ENCODE results near the gene RERE. TPM values are rescaled to one million over a fixed set of nuclear protein-coding genes. Genes with fewer than 3 reads are reported as not detected.
"Not testable (repeated sequence)": the region's sequence is repeated elsewhere in the genome, so short reads cannot be mapped to it uniquely, and the experiment has no call there.

Gene RERE
- total RNA-seq, 1 donor from 2014 or later = 252 TPM

DNA sequence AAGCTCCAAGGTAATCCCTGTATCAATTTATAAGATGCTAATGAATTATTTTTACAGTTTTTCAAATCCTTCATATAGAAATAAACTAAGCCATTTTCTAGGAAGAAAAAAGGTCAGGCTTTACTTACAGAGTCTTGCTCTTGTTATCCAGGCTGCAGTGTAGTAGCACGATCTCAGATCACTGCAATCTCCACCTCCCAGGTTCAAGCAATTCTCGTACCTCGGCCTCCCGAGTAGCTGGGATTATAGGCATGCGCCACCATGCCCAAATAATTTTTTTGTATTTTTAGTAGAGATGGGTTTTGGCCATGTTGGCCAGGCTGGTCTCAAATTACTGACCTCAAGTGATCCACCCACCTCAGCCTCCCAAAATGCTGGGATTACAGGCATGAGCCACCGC lies 27.0 kb downstream of the RERE start:
- Mint-ChIP-seq H3K27ac (ENCODE audit: unreplicated experiment) (no peak overlapping the region), H3K4me1 (ENCODE audit: low read depth, unreplicated experiment) (peaks cover 25% of the 10 kb centered on the region), H3K27me3 (ENCODE audit: unreplicated experiment) (peaks cover 3% of the 10 kb centered on the region), H3K9me3 (ENCODE audit: unreplicated experiment) (peaks cover 5% of the 10 kb centered on the region), H3K36me3 (ENCODE audit: unreplicated experiment) (no peaks in the 10 kb centered on the region), H3K4me3 (ENCODE audit: unreplicated experiment) (no peak overlapping the region)
- DNase-seq = no peak
- TF ChIP-seq, protein P1, sequence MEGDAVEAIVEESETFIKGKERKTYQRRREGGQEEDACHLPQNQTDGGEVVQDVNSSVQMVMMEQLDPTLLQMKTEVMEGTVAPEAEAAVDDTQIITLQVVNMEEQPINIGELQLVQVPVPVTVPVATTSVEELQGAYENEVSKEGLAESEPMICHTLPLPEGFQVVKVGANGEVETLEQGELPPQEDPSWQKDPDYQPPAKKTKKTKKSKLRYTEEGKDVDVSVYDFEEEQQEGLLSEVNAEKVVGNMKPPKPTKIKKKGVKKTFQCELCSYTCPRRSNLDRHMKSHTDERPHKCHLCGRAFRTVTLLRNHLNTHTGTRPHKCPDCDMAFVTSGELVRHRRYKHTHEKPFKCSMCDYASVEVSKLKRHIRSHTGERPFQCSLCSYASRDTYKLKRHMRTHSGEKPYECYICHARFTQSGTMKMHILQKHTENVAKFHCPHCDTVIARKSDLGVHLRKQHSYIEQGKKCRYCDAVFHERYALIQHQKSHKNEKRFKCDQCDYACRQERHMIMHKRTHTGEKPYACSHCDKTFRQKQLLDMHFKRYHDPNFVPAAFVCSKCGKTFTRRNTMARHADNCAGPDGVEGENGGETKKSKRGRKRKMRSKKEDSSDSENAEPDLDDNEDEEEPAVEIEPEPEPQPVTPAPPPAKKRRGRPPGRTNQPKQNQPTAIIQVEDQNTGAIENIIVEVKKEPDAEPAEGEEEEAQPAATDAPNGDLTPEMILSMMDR (IDR thresholded peaks at IDR 0.05; ENCODE audit: partially characterized antibody, unreplicated experiment) = no peak

DNA sequence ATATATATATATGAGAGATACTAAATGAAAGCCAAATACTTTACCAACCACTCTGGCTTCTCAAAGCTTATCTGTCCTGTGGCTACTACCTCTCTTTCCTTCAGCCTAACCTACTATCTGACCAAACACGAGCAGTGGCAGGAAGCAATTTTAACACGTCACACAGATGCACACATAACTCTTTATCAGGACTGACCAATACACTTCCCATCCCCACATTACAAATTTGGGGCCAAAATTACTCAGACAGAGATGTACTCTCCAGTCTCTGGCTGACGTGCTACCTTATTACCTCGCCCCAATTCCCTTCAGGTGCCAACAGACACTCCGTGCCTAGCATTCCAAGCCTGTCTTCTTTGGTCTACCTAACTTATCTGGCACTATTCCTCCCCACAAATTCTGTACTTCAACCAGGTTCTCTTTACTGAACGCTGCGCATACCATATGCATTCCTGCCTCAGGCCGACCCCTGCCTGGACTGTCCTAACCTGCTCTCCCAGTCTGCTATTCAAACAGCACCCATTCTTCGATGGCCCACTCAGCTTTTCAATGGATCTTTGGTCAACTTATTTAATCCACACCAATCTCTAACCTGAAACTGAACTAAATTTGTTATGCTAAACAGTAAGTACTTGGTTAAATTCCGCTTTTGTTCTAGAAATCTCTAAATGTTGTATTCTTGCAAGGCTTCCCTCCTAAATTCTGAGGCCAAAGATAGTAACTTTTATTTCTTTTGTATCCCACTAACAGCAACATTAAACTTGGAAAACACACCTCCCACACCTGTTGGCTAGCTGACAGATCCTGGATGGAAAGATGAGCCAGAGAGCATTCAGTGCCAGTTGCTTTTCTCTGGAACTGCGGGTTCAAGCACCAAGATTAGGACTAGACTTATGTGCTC lies 27.9 kb downstream of the RERE start:
- Mint-ChIP-seq H3K4me1 (ENCODE audit: low read depth, unreplicated experiment) (peaks cover 25% of the 10 kb centered on the region), H3K9me3 (ENCODE audit: unreplicated experiment) (peaks cover 5% of the 10 kb centered on the region), H3K27me3 (ENCODE audit: unreplicated experiment) (peaks cover 3% of the 10 kb centered on the region), H3K27ac (ENCODE audit: unreplicated experiment) (no peak overlapping the region), H3K4me3 (ENCODE audit: unreplicated experiment) (no peak overlapping the region), H3K36me3 (ENCODE audit: unreplicated experiment) (no peaks in the 10 kb centered on the region)
- no peak for DNase-seq
- TF ChIP-seq, protein P1 (IDR thresholded peaks at IDR 0.05; ENCODE audit: partially characterized antibody, unreplicated experiment) = no peak

DNA sequence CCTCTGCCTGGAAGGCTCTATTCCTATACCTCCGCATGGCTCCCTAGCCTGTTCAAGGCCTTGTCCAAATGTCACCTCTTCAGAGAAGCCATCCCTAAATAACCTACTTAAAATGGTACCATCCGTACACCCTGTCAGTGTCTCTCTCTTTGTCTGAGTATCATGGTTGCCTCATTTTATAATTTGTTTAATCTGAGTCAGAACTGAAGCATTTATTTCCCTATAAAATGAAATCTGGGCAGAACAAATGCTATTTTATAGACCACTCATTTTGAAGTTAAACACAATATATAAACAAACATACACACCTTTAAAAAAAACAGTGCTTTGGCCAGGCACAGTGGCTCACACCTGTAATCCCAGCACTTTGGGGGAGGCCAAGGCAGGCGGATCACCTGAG lies 30.2 kb downstream of the RERE start:
- H3K4me3 Mint-ChIP-seq (ENCODE audit: unreplicated experiment) = no peak overlapping the region
- TF ChIP-seq, protein P1 (IDR thresholded peaks at IDR 0.05; ENCODE audit: partially characterized antibody, unreplicated experiment) = no peak
- H3K4me1 Mint-ChIP-seq (ENCODE audit: low read depth, unreplicated experiment) = peaks cover 22% of the 10 kb centered on the region
- H3K27me3 Mint-ChIP-seq (ENCODE audit: unreplicated experiment) = peaks cover 3% of the 10 kb centered on the region
- H3K36me3 Mint-ChIP-seq (ENCODE audit: unreplicated experiment) = no peaks in the 10 kb centered on the region
- H3K27ac Mint-ChIP-seq (ENCODE audit: unreplicated experiment) = no peak overlapping the region
- no peak for DNase-seq
- peaks cover 5% of the 10 kb centered on the region for H3K9me3 Mint-ChIP-seq (ENCODE audit: unreplicated experiment)

DNA sequence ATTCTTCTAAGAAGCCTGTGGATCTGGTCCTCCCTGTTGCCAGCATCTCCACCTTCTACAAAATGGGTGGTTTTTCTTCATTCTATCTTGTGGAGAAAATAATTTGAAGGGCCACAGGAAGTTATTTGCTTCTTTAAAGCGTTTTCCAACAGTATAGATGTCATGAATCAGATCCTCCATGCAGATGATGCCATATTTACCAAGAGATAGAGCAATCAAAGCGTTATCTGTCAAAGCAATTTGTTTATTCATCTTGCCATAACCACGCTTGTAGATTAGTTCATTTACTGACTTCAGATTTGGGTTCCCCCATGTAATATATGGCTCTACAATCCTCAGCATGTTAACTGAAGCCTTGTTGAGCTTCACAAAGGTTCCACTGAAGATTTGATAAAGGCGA lies 31.2 kb downstream of the RERE start:
- H3K4me3 Mint-ChIP-seq (ENCODE audit: unreplicated experiment); H3K27ac Mint-ChIP-seq (ENCODE audit: unreplicated experiment); DNase-seq; H3K36me3 Mint-ChIP-seq (ENCODE audit: unreplicated experiment); H3K27me3 Mint-ChIP-seq (ENCODE audit: unreplicated experiment); H3K9me3 Mint-ChIP-seq (ENCODE audit: unreplicated experiment): not testable (repeated sequence)
- peaks cover 27% of the 10 kb centered on the region for H3K4me1 Mint-ChIP-seq (ENCODE audit: low read depth, unreplicated experiment)

DNA sequence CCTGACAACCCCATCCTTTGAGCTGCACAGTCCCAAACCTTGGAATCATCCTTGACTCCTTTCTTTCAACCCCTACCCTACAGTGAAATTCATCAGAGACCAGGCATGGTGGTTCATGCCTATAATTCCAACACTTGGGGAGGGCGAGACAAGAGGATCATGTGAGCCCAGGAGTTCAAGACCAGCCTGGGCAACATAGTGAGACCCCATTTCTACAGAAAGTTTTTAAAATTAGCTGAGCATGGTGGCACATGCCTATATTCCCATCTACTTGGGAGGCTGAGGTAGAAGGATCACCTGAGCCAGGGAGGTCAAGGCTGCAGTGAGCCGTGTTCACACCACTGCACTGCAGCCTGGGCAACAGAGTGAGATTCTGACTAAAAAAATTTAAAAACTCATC lies 34.5 kb downstream of the RERE start:
- Mint-ChIP-seq H3K4me3 (ENCODE audit: unreplicated experiment) (no peak overlapping the region), H3K36me3 (ENCODE audit: unreplicated experiment) (no peaks in the 10 kb centered on the region), H3K9me3 (ENCODE audit: unreplicated experiment) (peaks cover 5% of the 10 kb centered on the region), H3K27me3 (ENCODE audit: unreplicated experiment) (peaks cover 7% of the 10 kb centered on the region), H3K27ac (ENCODE audit: unreplicated experiment) (no peak overlapping the region), H3K4me1 (ENCODE audit: low read depth, unreplicated experiment) (peaks cover 17% of the 10 kb centered on the region)
- no peak for DNase-seq
- TF ChIP-seq, protein P1 (IDR thresholded peaks at IDR 0.05; ENCODE audit: partially characterized antibody, unreplicated experiment) = no peak

All from glutamatergic neuron (in vitro differentiated cells).